NT2/D1 (cell line): ENCODE results near the gene INKA2.

ENCODE experiments used
- SUZ12 ChIP-seq: IDR thresholded peaks from 2 replicates; pipeline ENCODE4 v1.6.1; 2011; ENCODE audit not compliant: insufficient read length, insufficient read depth; ENCODE audit errors: extremely low read depth
- ZNF274 ChIP-seq: IDR thresholded peaks from 2 replicates; pipeline ENCODE4 v1.6.1; 2011; ENCODE audit warnings: mild to moderate bottlenecking, low read depth, low read length

DNA sequence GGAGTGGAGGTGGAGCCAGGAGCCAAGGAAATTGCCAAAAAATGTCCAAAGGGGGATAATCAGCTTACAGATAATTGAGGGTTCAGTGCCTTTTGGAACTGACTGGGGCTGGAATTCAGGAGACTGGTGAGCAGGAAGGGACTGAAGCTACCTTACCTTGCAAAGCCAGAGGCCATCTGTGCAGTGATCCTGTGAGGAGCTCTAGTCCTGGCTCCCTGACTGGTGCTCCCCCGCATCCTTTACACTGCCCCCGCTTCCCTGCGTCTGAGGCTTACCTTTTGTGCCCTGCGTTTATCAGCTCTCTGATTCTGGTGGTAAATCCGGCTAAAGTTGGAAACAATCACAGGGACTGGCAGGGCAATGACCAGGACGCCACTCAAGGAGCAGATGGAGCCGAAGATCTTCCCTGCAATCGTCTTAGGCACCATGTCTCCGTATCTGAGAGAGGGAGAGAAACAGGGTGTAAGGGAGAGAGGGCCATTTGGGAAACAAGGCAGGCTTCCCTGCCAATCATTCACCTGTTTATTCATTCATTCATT, 47.5 kb upstream of the INKA2 start:
- no peak for TF ChIP-seq SUZ12
- TF ChIP-seq ZNF274, result no peak
